NB4 (cell line): ENCODE results near the gene PDILT.

Source experiments
- CTCF ChIP-seq: IDR thresholded peaks from one replicate; pipeline ENCODE4 v1.5.1; 2012; ENCODE audit warnings: low read depth, low read length
- MAX ChIP-seq: IDR thresholded peaks from 2 replicates; pipeline ENCODE4 v1.6.1; 2011; ENCODE audit warnings: low read depth, low read length
- MYC ChIP-seq: IDR thresholded peaks from 2 replicates; pipeline ENCODE4 v1.6.1; 2011; ENCODE audit warnings: low read depth, low read length
- POLR2A ChIP-seq: IDR thresholded peaks from 2 replicates; pipeline ENCODE4 v1.6.1; 2011; ENCODE audit warnings: mild to moderate bottlenecking; ENCODE audit not compliant: insufficient read length; ENCODE audit errors: extremely low read depth

- TF ChIP-seq CTCF, result no peak
- TF ChIP-seq POLR2A, result no peak
- no peak for TF ChIP-seq MAX
- no peak for TF ChIP-seq MYC
Observed at GRCh38 chr16:20399185-20399584, 5.4 kb downstream of the PDILT start.
